ENCODE data around the gene CERS1.

GRCh38 chr19:18904334-18905057, 8.5 kb upstream of the CERS1 start:
- TF ChIP-seq POLR2A (IDR thresholded peaks at IDR 0.05) (no peak), CTCF (IDR thresholded peaks at IDR 0.05) (no peak)
